ENCODE measurements around the gene CCDC30.

GRCh38 chr1:42463921-42464320, 835 bp downstream of the CCDC30 start:
- TF ChIP-seq CTCF (conservative IDR thresholded peaks at IDR 0.05 in 1 of 2, IDR thresholded peaks at IDR 0.05 in 1 of 2; ENCODE audit: extremely low read depth in 1 of 2, insufficient read depth in 1 of 2, low read depth in 1 of 2, low read length in 2 of 2) (no peak), EZH2 (IDR thresholded peaks at IDR 0.05; ENCODE audit: borderline replicate concordance, low read length) (no peak)

All from mammary epithelial cell (primary cell).